Retinal pigment epithelial cell (primary cell): ENCODE data around the gene PARD6B.
"Not testable (repeated sequence)": the region's sequence is repeated elsewhere in the genome, so short reads cannot be mapped to it uniquely, and the experiment has no call there.

Experiments used
- DNase-seq: peaks from one replicate; pipeline ENCODE4 v3.0.0-alpha.2; 2010; ENCODE audit warnings: low read depth
- H3K4me3 ChIP-seq: 2 replicates; pipeline ENCODE4 v1.5.1; 2011; ENCODE audit warnings: mild to moderate bottlenecking, low read length, control low read depth, moderate library complexity
- TF ChIP-seq, protein P1 (sequence below): conservative IDR thresholded peaks from 2 replicates; pipeline ENCODE4 v1.5.1; 2011; ENCODE audit warnings: low read depth, low read length, control low read depth, inconsistent platforms

The PARD6B gene

DNA sequence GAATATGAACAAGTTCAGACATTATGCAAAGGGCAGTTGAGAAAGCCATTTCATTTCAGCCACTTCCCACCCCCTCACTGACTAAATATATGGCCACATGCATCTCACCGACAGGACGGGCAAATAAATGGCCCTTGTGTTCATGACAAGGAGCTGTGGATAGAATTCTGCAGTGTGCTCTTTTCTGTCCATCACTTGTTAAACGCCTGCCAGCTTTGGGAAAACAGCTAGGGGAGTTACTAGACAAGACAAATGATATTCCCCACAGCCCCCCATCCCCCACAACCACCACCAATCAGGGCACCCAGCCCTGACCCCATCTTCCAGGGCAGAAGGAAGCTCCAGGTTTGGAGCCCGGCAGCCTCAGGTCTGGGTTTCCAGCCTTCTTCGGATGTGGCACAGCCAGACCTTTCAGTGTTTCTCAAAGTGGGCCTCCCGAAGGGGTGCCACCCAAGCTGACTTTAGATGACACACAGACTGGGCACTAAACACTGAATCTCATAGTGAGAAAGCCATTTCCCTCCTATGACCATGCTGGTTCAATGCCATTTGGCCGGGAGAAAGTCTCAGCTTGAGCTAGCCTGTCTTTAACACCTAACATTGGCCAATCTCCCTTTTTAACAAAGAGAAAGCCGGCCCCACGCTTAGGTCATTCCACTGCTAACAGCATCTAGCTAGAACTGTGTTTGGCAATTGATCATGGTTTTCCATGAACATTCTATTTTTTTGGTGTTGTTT lies 36.1 kb upstream of the PARD6B start:
- no peak overlapping the region for H3K4me3 ChIP-seq
- DNase-seq: no peak
- TF ChIP-seq, protein P1, sequence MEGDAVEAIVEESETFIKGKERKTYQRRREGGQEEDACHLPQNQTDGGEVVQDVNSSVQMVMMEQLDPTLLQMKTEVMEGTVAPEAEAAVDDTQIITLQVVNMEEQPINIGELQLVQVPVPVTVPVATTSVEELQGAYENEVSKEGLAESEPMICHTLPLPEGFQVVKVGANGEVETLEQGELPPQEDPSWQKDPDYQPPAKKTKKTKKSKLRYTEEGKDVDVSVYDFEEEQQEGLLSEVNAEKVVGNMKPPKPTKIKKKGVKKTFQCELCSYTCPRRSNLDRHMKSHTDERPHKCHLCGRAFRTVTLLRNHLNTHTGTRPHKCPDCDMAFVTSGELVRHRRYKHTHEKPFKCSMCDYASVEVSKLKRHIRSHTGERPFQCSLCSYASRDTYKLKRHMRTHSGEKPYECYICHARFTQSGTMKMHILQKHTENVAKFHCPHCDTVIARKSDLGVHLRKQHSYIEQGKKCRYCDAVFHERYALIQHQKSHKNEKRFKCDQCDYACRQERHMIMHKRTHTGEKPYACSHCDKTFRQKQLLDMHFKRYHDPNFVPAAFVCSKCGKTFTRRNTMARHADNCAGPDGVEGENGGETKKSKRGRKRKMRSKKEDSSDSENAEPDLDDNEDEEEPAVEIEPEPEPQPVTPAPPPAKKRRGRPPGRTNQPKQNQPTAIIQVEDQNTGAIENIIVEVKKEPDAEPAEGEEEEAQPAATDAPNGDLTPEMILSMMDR: no peak

DNA sequence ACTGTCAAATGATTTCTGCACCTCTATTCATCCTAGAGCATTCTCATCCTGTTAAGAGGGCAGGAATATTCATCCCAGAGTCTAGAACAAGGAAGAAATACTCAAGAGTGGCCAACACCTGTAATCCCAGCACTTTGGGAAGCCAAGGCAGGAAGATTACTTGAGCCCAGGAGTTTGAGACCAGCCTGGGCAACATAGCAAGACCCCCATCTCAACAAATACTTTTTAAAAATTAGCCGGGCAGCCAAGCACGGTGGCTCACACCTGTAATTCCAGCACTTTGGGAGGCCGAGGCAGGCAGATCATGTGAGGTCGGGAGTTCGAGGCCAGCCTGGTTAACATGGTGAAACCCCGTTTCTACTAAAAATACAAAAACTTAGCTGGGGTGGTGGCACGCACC lies 33.1 kb upstream of the PARD6B start:
- DNase-seq, H3K4me3 ChIP-seq: not testable (repeated sequence)

DNA sequence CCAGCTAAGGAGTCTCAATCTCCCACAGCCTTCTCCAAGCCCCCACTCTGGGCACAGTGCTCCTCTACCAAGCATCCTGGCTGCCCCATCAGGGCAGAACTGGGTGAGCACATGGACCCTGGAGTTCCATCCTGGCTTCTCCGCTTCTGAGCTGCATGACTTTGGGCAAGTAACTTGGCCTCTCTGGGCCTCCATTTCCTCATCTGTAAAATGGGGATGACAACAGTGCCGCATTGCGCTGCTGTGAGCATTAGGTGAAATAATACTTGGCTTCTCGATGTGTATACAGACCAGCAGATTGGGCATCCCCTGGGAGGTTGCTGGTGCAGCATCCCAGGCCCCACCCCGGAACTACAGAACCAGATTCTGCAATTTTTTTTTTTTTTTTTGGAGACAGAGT lies 31.7 kb upstream of the PARD6B start:
- H3K4me3 ChIP-seq: no peak overlapping the region
- no peak for DNase-seq
- TF ChIP-seq, protein P1: no peak

DNA sequence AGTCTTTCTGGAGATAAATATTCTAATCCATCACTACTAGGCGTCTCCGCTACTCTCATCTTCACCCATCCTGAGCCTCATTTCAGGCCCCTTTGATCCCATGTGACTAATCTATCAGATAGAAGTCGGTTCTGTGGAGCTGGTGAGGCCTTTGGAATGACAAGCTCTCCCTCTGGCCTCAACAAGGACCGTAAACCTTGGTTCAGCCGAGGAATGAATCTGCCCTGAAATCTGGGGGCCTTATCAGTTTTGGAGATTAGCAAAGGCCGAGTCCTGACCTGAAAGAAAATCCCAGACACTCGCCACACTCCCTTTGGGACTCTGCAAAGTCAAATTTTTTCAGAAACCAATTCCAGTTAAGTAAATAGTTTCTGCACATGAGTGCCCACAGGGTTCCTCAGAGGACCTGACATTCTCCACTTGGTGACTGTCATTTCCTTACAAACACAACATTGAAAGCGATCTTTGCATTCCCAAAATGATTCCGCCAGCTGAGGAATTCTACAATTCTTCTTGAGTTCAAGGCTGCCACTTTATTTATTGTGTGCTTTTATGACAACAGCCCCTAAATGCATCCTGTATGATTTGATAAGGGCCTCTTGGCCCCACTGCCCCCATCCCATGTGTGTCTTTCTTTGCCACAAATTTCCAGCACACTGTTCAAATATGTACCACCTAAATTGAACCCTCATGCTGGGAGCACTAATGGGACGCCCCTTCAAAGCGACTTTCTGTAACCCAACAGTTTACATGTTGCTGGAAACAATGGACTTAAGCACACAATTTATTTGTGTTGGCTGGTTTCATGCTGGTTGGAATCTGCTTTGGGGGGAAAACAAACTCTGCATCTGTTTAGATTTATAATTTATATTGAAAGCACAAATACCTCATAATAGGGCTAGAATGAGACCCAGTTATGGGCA lies 30.1 kb upstream of the PARD6B start:
- TF ChIP-seq, protein P1: no peak
- no peak overlapping the region for H3K4me3 ChIP-seq
- no peak for DNase-seq

DNA sequence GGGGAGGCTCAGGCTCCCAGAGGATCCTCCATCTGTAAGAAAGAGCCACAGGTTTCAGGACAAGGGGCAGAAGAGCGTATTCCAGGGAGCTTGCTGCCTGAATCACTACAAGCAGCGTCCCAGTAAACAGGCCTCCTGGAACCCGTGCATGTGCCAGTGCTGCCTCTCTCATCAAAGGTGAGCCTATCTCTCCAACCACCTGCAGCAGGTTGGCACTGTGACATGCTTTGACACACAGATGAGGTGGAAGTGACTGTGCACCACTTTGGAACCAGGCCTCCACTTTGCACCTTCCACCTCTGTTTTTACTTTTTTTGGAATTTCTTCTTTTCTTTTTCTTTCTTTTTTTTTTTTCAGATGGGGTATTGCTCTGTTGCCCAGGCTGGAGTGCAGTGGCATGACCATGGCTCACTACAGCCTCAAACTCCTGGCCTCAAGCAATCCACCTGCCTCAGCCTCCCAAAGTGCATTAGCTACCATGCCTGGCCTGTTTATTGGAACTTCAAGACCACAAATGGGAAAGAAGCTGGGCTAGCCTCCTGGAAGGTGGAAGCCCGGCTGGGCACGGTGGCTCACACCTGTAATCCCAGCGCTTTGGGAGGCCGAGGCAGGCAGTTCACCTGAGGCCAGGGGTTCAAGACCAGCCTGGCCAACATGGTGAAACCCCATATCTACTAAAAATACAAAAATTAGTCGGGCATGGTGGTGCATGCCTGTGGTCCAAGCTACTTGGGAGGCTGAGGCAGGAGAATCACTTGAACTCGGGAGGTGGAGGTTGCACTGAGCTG lies 27.5 kb upstream of the PARD6B start:
- DNase-seq: not testable (repeated sequence)

DNA sequence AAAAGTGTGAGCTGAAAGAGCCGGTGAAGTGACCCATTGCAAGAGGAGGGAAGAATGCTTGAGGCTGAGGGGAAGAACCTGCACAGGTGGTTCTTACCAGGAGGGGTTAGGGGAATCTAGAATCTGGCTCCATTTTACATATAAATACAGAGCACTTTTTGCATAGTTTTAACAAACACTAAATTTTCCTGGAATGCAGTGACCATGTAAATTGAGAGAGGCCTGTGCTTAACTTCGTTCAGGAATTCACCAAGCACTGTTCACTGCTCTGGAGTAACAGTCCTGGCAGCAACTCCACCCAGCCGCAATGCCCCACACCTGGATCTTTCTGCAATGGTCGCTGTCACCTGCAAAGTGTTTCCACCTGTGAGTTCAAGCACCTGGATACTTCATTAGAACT lies 26.9 kb upstream of the PARD6B start:
- DNase-seq: no peak
- H3K4me3 ChIP-seq: no peak overlapping the region
- TF ChIP-seq, protein P1: no peak

More for the DNA sequence above, 27.5 kb upstream of the PARD6B start:
- H3K4me3 ChIP-seq: not testable (repeated sequence)

DNA sequence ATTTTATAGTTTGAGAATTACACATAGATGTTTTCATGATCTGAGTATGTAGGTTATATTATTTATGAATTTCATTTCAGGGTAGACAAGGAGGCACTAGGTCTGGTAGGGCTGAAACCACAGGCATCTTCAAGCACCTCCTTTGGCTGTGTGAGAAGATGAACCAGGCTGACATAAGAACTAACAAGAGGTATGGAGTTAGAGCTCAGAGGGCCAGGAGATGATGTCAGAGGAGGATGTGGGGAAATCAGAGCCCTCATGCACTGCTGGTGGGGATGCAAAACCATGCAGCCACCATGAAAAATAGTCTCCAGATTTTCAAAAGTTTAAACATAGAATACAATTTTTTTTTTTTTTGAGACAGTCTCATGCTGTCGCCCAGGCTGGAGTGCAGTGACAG lies 26.4 kb upstream of the PARD6B start:
- DNase-seq: no peak
- H3K4me3 ChIP-seq: no peak overlapping the region
- TF ChIP-seq, protein P1: no peak
